Aortic smooth muscle cell (primary cell): Measurements from ENCODE around the gene THAP5. TPM values are rescaled to one million over a fixed set of nuclear protein-coding genes. Genes with fewer than 3 reads are reported as not detected.

ENCODE experiments used
- total RNA-seq: library from RNA; depleted of rRNA; stranded (reverse); fragments of >200 nt; gene quantifications from 2 replicates; pipeline ENCODE4 v1.2.3, GENCODE V29; 2014

Gene THAP5
- 22.5 and 26.2 TPM in 2 replicates for total RNA-seq

GRCh38 chr7:108569381-108570145, at the start of gene THAP5, which contains the start of gene DNAJB9:
Gene THAP5, minus strand, starts transcription at chr7:108569706. Its CDS starts 137 bp downstream, at chr7:108569569.
Gene DNAJB9, plus strand, starts transcription at chr7:108569874. Its CDS starts 1,853 bp downstream, at chr7:108571727.

DNA sequence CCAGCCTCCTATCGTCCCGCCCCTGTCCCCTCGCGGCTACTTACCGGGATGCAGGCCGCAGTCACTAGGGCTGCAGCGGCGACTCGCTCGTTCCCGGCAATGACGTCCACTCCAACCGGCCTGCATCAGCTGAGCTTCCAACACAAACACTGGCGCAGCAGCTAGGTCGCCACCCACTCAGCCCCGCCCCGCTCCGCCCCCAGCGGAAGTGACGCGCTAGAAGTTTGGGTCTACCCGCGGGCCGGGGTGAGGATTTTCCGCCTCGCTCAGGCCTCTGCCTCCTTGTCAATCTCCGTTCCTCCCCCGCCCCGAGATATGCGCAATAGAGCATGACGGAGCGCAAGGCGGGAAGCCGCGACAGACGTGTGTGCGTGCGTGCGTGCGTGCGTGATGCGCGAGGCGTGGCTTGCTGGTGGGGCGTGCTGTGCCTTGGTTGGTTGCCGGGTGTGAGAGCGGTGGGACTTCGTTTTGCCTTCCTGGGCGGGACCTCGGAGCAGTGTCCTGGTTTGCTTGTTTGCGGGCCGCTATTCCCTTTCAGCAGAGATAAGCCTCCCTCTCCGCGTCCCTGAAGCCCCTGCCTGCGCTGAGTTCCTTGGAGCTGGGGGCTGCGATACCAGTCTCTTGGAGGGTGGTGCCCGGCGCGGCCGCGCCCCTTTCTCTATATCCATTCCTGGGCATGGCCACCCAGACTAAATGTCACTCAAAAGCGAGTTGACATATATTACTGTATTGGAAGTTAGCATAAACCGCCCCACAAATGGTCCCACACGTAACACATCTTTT, 43.3 kb downstream of the THAP5 start, which contains the start of gene PNPLA8:
Gene PNPLA8 (minus strand): TSS at position 151 of the 783 bp plus-strand sequence. CDS start 10,644 bp downstream, outside the sequence.

Other genes starting within 250 kb of the THAP5 start
- gene NRCAM, start 113.3 kb downstream of the THAP5 start, total RNA-seq, result 1.6 and 2.5 TPM in 2 replicates
- gene PNPLA8, start 43.6 kb downstream of the THAP5 start, total RNA-seq, result 33.7 and 34.2 TPM in 2 replicates
- 32.8 and 44.7 TPM in 2 replicates for gene DNAJB9, start 168 bp upstream of the THAP5 start, total RNA-seq